Breast epithelium (tissue), 3 donors: ENCODE data around the gene CLTCL1.

Experiments used
- CTCF ChIP-seq, 3 donors: fragments of 450-650 bp; IDR thresholded peaks; one replicate each; pipeline ENCODE4 v1.5.1; 2016 to 2017; ENCODE audit warnings: antibody characterized with exemption in 3 of 3, mild to moderate bottlenecking in 3 of 3, moderate library complexity in 3 of 3
- POLR2AphosphoS5 ChIP-seq, 3 donors: sonication (generic); formaldehyde crosslinking; IDR thresholded peaks; one replicate each; pipeline ENCODE4 v1.6.1; 2017; ENCODE audit warnings: antibody characterized with exemption in 3 of 3

GRCh38 chr22:19229600-19229999 lies 61.9 kb downstream of the CLTCL1 start:
- TF ChIP-seq CTCF (IDR thresholded peaks at IDR 0.05) (no peak), POLR2AphosphoS5 (IDR thresholded peaks at IDR 0.05) (no peak)
